Measurements from ENCODE around the gene NHLRC4.

DNA sequence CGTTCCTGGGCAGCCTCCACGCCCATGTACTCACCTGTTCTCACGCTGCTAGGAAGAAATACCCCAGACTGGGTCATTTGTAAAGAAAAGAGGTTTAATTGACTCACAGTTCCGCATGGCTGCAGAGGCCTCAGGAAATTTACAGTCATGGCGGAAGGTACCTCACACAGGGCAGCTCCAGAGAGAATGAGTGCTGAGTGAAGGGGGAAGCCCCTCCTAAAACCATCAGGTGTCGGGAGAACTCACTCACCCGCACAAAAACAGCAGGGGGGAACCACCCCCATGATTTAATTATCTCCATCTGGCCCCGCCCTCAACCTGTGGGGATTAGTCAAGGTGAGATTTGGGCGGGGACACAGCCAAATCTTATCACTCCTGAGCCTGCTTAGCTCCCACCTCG is 41.2 kb downstream of the NHLRC4 start:
- TF ChIP-seq, protein P1, sequence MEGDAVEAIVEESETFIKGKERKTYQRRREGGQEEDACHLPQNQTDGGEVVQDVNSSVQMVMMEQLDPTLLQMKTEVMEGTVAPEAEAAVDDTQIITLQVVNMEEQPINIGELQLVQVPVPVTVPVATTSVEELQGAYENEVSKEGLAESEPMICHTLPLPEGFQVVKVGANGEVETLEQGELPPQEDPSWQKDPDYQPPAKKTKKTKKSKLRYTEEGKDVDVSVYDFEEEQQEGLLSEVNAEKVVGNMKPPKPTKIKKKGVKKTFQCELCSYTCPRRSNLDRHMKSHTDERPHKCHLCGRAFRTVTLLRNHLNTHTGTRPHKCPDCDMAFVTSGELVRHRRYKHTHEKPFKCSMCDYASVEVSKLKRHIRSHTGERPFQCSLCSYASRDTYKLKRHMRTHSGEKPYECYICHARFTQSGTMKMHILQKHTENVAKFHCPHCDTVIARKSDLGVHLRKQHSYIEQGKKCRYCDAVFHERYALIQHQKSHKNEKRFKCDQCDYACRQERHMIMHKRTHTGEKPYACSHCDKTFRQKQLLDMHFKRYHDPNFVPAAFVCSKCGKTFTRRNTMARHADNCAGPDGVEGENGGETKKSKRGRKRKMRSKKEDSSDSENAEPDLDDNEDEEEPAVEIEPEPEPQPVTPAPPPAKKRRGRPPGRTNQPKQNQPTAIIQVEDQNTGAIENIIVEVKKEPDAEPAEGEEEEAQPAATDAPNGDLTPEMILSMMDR (IDR thresholded peaks at IDR 0.05): no peak
- no peak for TF ChIP-seq POLR2A (IDR thresholded peaks at IDR 0.05)
- no peak for TF ChIP-seq POLR2AphosphoS5 (IDR thresholded peaks at IDR 0.05)
